ENCODE results near the gene TRERF1.

Gene TRERF1

GRCh38 chr6:42243046-42243445, 208.7 kb downstream of the TRERF1 start:
- DNase-seq (ENCODE audit: low read depth) = peak; percentile 52
- no peak for TF ChIP-seq CTCF (IDR thresholded peaks at IDR 0.05; ENCODE audit: control insufficient read depth, extremely low read depth, insufficient read depth)
- no peak overlapping the region for H3K4me3 ChIP-seq (ENCODE audit: low read depth, low read length)

- no peak overlapping the region for H3K4me3 ChIP-seq (ENCODE audit: low read depth, low read length)
- no peak for TF ChIP-seq CTCF (IDR thresholded peaks at IDR 0.05; ENCODE audit: control insufficient read depth, extremely low read depth, insufficient read depth)
These were observed 209.8 kb downstream of the TRERF1 start for GRCh38 chr6:42241915-42242314.

DNA sequence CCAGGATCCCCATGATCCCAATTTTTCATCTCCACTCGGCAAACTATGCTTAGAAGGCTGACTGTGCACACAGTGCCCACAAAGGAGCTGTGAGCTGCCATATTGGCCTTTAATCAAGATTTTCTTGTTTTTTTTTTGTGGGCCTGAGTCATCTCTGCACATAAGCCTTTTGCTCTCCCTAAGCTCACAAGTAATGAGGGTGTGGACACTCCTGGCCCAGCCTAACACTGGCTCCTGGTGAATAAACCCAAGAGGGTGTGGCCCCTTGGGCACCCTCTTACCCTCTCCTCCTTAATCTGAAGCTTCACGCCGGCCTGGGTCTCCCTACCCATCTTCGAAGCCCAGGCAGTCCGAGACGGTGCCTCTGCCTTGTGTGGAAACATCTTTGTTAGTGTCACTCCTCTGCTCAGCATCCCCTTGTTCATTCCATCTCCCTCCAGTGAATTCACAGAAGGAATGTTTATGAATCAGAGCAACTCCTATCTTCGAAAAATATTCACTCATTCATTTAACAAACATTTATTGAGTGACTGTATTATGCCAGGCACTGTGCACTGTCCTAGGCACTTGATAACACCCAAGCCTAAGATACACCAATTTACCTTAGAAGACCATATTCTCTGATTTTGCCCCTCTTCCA, 211.9 kb downstream of the TRERF1 start:
- no peak for TF ChIP-seq CTCF (IDR thresholded peaks at IDR 0.05; ENCODE audit: control insufficient read depth, extremely low read depth, insufficient read depth)
- H3K4me3 ChIP-seq (ENCODE audit: low read depth, low read length) = no peak overlapping the region
- no peak for DNase-seq (ENCODE audit: low read depth)

More at GRCh38 chr6:42241915-42242314, 209.8 kb downstream of the TRERF1 start:
- DNase-seq (ENCODE audit: low read depth) = no peak

DNA sequence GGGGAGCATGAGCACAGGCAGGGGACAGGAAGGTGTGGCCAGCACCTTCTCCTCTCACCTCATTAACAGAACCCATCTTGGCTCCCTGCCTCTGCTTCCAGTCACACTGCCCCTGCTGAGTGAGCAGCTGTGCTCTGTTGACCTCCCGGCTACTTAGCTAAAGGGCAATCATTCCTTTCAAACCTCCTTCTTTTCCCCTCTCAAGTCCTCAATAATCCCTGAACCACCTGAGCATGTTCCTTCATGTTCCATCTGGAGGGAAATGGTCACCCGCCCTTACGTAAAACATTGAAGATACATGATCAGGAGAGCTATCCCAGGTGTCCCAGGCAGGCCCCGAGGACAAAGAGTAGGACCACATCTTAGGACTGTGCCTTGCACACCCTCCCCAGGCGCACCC, 212.4 kb downstream of the TRERF1 start:
- DNase-seq (ENCODE audit: low read depth) = no peak
- no peak overlapping the region for H3K4me3 ChIP-seq (ENCODE audit: low read depth, low read length)
- TF ChIP-seq CTCF (IDR thresholded peaks at IDR 0.05; ENCODE audit: control insufficient read depth, extremely low read depth, insufficient read depth) = no peak

- no peak for DNase-seq (ENCODE audit: low read depth)
- TF ChIP-seq CTCF (IDR thresholded peaks at IDR 0.05; ENCODE audit: control insufficient read depth, extremely low read depth, insufficient read depth) = no peak
- no peak overlapping the region for H3K4me3 ChIP-seq (ENCODE audit: low read depth, low read length)
These were observed 213.9 kb downstream of the TRERF1 start for GRCh38 chr6:42237857-42238256.

GRCh38 chr6:42236682-42237473, 214.8 kb downstream of the TRERF1 start:
- H3K4me3 ChIP-seq (ENCODE audit: low read depth, low read length) = no peak overlapping the region
- no peak for DNase-seq (ENCODE audit: low read depth)
- no peak for TF ChIP-seq CTCF (IDR thresholded peaks at IDR 0.05; ENCODE audit: control insufficient read depth, extremely low read depth, insufficient read depth)
